Astrocyte (in vitro differentiated cells and primary cell): ENCODE data around the gene CFAP210. TPM values are rescaled to one million over a fixed set of nuclear protein-coding genes. Genes with fewer than 3 reads are reported as not detected.

Source experiments
- DNase-seq: peaks from one replicate; pipeline ENCODE4 v3.0.0-alpha.2; 2010; ENCODE audit warnings: low read depth
- FAIRE-seq: peaks from 2 replicates; lab custom pipeline; 2011; peaks lifted over from hg19 to GRCh38; lab: Jason Lieb, UNC
- H2AFZ ChIP-seq: 2 replicates; pipeline ENCODE4 v1.6.0; 2012; ENCODE audit warnings: low read depth, low read length, inconsistent platforms
- H3K27ac ChIP-seq: 2 replicates; pipeline ENCODE4 v1.5.1; 2011; ENCODE audit warnings: low read depth, low read length, inconsistent platforms
- H3K27me3 ChIP-seq: 2 replicates; pipeline ENCODE4 v1.6.0; 2011; ENCODE audit warnings: low read length, inconsistent platforms; ENCODE audit not compliant: insufficient read depth
- H3K36me3 ChIP-seq: 2 replicates; pipeline ENCODE4 v1.5.1; 2011; ENCODE audit warnings: low read length, inconsistent platforms; ENCODE audit not compliant: insufficient read depth
- H3K4me1 ChIP-seq: 2 replicates; pipeline ENCODE4 v1.5.1; 2011; ENCODE audit warnings: low read length, inconsistent platforms; ENCODE audit not compliant: insufficient read depth
- H3K4me2 ChIP-seq: 2 replicates; pipeline ENCODE4 v1.6.0; 2012; ENCODE audit warnings: low read length, inconsistent platforms
- H3K4me3 ChIP-seq: 2 replicates; pipeline ENCODE4 v1.5.1; 2011; ENCODE audit warnings: low read depth, mild to moderate bottlenecking, low read length, inconsistent platforms; ENCODE audit not compliant: insufficient read depth
- H3K79me2 ChIP-seq: 2 replicates; pipeline ENCODE4 v1.6.0; 2012; ENCODE audit warnings: mild to moderate bottlenecking, low read length, inconsistent platforms; ENCODE audit not compliant: insufficient read depth
- H3K9ac ChIP-seq: 2 replicates; pipeline ENCODE4 v1.6.0; 2012; ENCODE audit warnings: mild to moderate bottlenecking, low read length, inconsistent platforms
- H3K9me3 ChIP-seq: 2 replicates; pipeline ENCODE4 v1.5.1; 2012; ENCODE audit warnings: low read depth, mild to moderate bottlenecking, low read length, inconsistent platforms; ENCODE audit not compliant: insufficient read depth
- H4K20me1 ChIP-seq: 2 replicates; pipeline ENCODE4 v1.6.0; 2012; ENCODE audit warnings: low read length, inconsistent platforms; ENCODE audit not compliant: insufficient read depth
- H3K27ac Mint-ChIP-seq: one replicate; pipeline ENCODE4 v1.8.0; 2021; ENCODE audit warnings: mild to moderate bottlenecking, mixed read lengths; ENCODE audit not compliant: unreplicated experiment
- H3K27me3 Mint-ChIP-seq: one replicate; pipeline ENCODE4 v1.8.0; 2021; ENCODE audit warnings: low read depth, mixed read lengths; ENCODE audit not compliant: unreplicated experiment
- H3K36me3 Mint-ChIP-seq: one replicate; pipeline ENCODE4 v1.8.0; 2021; ENCODE audit warnings: low read depth, mixed read lengths; ENCODE audit not compliant: unreplicated experiment
- H3K4me1 Mint-ChIP-seq: one replicate; pipeline ENCODE4 v1.8.0; 2021; ENCODE audit warnings: low read depth, mixed read lengths; ENCODE audit not compliant: unreplicated experiment
- H3K4me3 Mint-ChIP-seq: one replicate; pipeline ENCODE4 v1.8.0; 2021; ENCODE audit warnings: mild to moderate bottlenecking, moderate library complexity, mixed read lengths; ENCODE audit not compliant: unreplicated experiment
- H3K9me3 Mint-ChIP-seq: one replicate; pipeline ENCODE4 v1.8.0; 2021; ENCODE audit warnings: mild to moderate bottlenecking, mixed read lengths; ENCODE audit not compliant: unreplicated experiment
- CTCF ChIP-seq: IDR thresholded peaks from 2 replicates; pipeline ENCODE4 v1.5.1; 2011; ENCODE audit warnings: low read depth, mild to moderate bottlenecking, inconsistent platforms, low read length, moderate library complexity; ENCODE audit not compliant: insufficient read depth
- EZH2 ChIP-seq: IDR thresholded peaks from 2 replicates; pipeline ENCODE4 v1.6.1; 2012; ENCODE audit warnings: mild to moderate bottlenecking, low read length, inconsistent platforms; ENCODE audit not compliant: insufficient read depth
- total RNA-seq: library from RNA; stranded (reverse); gene quantifications from 2 replicates; pipeline ENCODE4 v1.2.1, GENCODE V29; 2021

The CFAP210 gene
- total RNA-seq, 1 donor from 2014 or later = 0.20 TPM

DNA sequence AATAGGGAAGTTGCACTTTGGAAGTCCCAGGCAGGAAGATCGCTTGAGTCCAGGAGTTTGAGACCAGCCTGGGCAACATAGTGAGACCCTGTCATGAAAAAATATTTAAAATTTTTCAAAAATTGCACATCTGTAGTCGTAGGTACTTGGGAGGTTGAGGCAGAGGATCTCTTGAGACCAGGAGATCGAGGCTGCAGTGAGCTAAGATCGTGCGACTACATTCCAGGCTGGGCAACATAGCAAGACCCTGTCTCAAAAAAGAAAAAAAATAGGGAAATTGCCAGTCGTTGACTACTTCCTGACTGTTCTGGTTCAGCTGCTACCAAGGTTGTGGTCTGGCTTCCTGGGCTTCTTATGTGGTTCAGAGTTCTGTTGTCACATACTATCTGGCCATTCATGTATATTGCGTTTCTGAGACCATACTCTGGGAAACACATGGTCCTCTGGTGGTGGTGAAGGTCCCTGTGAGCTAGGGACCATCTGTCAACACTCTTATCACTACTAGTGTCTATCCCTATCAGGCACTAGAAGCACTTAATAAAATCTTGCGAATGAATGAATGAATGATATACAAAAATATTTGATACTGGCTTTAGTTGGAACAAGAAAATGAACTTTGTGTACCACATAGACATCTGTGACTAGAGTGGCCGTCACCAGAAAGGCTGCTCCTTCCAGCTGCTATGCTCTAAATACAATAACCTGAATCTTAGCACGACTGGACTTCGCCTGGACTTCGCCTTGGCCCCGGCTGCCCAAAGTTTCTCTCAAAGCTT lies 38.6 kb upstream of the CFAP210 start:
- no peak for FAIRE-seq
- Histone ChIP-seq H3K4me1 (peaks cover 3% of the 10 kb centered on the region), H4K20me1 (no peaks in the 10 kb centered on the region), H2AFZ (peak overlapping the region; percentile 90), H3K27ac (no peak overlapping the region), H3K4me3 (peak overlapping the region; percentile 65), H3K9ac (peak overlapping the region; percentile 79), H3K79me2 (peaks cover 4% of the 10 kb centered on the region), H3K4me2 (peak overlapping the region; percentile 91), H3K36me3 (no peaks in the 10 kb centered on the region), H3K9me3 (no peaks in the 10 kb centered on the region), H3K27me3 (no peaks in the 10 kb centered on the region)
- Mint-ChIP-seq H3K4me1 (peaks cover 11% of the 10 kb centered on the region), H3K27ac (peak overlapping the region; percentile 72), H3K4me3 (peak overlapping the region; percentile 92), H3K27me3 (peaks cover 9% of the 10 kb centered on the region), H3K36me3 (no peaks in the 10 kb centered on the region), H3K9me3 (no peaks in the 10 kb centered on the region)
- DNase-seq = no peak
- TF ChIP-seq CTCF = no peak
- no peak for TF ChIP-seq EZH2

GRCh38 chr2:169732075-169732474 lies 37.9 kb upstream of the CFAP210 start:
- Mint-ChIP-seq H3K4me1 (peaks cover 11% of the 10 kb centered on the region), H3K27ac (no peak overlapping the region), H3K27me3 (peaks cover 9% of the 10 kb centered on the region), H3K9me3 (no peaks in the 10 kb centered on the region), H3K4me3 (peak overlapping the region; percentile 12), H3K36me3 (no peaks in the 10 kb centered on the region)
- Histone ChIP-seq H3K27ac (no peak overlapping the region), H3K4me2 (no peak overlapping the region), H2AFZ (no peak overlapping the region), H4K20me1 (no peaks in the 10 kb centered on the region), H3K79me2 (peaks cover 4% of the 10 kb centered on the region), H3K36me3 (no peaks in the 10 kb centered on the region), H3K4me1 (peaks cover 3% of the 10 kb centered on the region), H3K9me3 (no peaks in the 10 kb centered on the region), H3K4me3 (no peak overlapping the region), H3K27me3 (no peaks in the 10 kb centered on the region), H3K9ac (no peak overlapping the region)
- TF ChIP-seq EZH2 (no peak), CTCF (no peak)
- FAIRE-seq (no peak), DNase-seq (no peak)

- DNase-seq = no peak
- Histone ChIP-seq H3K9ac (no peak overlapping the region), H3K27me3 (no peaks in the 10 kb centered on the region), H3K4me3 (no peak overlapping the region), H3K9me3 (no peaks in the 10 kb centered on the region), H3K4me2 (no peak overlapping the region), H3K36me3 (no peaks in the 10 kb centered on the region), H3K4me1 (peaks cover 3% of the 10 kb centered on the region), H3K27ac (no peak overlapping the region), H4K20me1 (no peaks in the 10 kb centered on the region), H3K79me2 (no peaks in the 10 kb centered on the region), H2AFZ (no peak overlapping the region)
- Mint-ChIP-seq H3K4me3 (no peak overlapping the region), H3K9me3 (no peaks in the 10 kb centered on the region), H3K27ac (no peak overlapping the region), H3K27me3 (peaks cover 9% of the 10 kb centered on the region), H3K4me1 (peaks cover 5% of the 10 kb centered on the region), H3K36me3 (no peaks in the 10 kb centered on the region)
- FAIRE-seq = no peak
- no peak for TF ChIP-seq EZH2
- TF ChIP-seq CTCF = no peak
Observed at GRCh38 chr2:169729274-169729605, 35.0 kb upstream of the CFAP210 start.
